ENCODE results near the gene HARS1. TPM values are rescaled to one million over a fixed set of nuclear protein-coding genes. Genes with fewer than 3 reads are reported as not detected.
"Not testable (repeated sequence)": the region's sequence is repeated elsewhere in the genome, so short reads cannot be mapped to it uniquely, and the experiment has no call there.

HARS1 gene
- total RNA-seq, 1 experiment from 2014 or later, result 76.4 TPM

GRCh38 chr5:140711794-140712193 lies 20.6 kb upstream of the HARS1 start:
- CTCF ChIA-PET, result interaction anchor here (0.6 to 1.1 kb wide), 2 partner anchors 45 to 76 kb away, joined by 3 to 6 read pairs; no protein-coding TSS in a partner anchor
- H3K27ac ChIP-seq (ENCODE audit: low read length), result no peak overlapping the region; the same call in 1 of the 2 replicates
- intact Hi-C loops (cut with micrococcal nuclease; ENCODE audit: unreplicated experiment), result loop anchor here (10.0 kb wide), 1 partner anchor 137 kb away; no protein-coding TSS in a partner anchor
- no peaks in the 10 kb centered on the region for H3K36me3 ChIP-seq (ENCODE audit: control insufficient read depth, insufficient read depth, low read length)
- ATAC-seq (no peak), DNase-seq (ENCODE audit: low read depth, low spot score) (no peak)
- no peaks in the 10 kb centered on the region for H3K27me3 ChIP-seq (ENCODE audit: control insufficient read depth, insufficient read depth, low read length)
- TF ChIP-seq, protein P1, sequence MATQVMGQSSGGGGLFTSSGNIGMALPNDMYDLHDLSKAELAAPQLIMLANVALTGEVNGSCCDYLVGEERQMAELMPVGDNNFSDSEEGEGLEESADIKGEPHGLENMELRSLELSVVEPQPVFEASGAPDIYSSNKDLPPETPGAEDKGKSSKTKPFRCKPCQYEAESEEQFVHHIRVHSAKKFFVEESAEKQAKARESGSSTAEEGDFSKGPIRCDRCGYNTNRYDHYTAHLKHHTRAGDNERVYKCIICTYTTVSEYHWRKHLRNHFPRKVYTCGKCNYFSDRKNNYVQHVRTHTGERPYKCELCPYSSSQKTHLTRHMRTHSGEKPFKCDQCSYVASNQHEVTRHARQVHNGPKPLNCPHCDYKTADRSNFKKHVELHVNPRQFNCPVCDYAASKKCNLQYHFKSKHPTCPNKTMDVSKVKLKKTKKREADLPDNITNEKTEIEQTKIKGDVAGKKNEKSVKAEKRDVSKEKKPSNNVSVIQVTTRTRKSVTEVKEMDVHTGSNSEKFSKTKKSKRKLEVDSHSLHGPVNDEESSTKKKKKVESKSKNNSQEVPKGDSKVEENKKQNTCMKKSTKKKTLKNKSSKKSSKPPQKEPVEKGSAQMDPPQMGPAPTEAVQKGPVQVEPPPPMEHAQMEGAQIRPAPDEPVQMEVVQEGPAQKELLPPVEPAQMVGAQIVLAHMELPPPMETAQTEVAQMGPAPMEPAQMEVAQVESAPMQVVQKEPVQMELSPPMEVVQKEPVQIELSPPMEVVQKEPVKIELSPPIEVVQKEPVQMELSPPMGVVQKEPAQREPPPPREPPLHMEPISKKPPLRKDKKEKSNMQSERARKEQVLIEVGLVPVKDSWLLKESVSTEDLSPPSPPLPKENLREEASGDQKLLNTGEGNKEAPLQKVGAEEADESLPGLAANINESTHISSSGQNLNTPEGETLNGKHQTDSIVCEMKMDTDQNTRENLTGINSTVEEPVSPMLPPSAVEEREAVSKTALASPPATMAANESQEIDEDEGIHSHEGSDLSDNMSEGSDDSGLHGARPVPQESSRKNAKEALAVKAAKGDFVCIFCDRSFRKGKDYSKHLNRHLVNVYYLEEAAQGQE (IDR thresholded peaks at IDR 0.05; ENCODE audit: insufficient read depth in 1 of 2, low read depth in 2 of 2, low read length in 1 of 2), result no peak
- TF ChIP-seq, protein P2, sequence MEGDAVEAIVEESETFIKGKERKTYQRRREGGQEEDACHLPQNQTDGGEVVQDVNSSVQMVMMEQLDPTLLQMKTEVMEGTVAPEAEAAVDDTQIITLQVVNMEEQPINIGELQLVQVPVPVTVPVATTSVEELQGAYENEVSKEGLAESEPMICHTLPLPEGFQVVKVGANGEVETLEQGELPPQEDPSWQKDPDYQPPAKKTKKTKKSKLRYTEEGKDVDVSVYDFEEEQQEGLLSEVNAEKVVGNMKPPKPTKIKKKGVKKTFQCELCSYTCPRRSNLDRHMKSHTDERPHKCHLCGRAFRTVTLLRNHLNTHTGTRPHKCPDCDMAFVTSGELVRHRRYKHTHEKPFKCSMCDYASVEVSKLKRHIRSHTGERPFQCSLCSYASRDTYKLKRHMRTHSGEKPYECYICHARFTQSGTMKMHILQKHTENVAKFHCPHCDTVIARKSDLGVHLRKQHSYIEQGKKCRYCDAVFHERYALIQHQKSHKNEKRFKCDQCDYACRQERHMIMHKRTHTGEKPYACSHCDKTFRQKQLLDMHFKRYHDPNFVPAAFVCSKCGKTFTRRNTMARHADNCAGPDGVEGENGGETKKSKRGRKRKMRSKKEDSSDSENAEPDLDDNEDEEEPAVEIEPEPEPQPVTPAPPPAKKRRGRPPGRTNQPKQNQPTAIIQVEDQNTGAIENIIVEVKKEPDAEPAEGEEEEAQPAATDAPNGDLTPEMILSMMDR (IDR thresholded peaks at IDR 0.05), result no peak
- no peak for TF ChIP-seq POLR2AphosphoS5 (IDR thresholded peaks at IDR 0.05; ENCODE audit: low read depth, low read length)
- no peak for TF ChIP-seq SIN3A (IDR thresholded peaks at IDR 0.05; ENCODE audit: borderline replicate concordance, insufficient read depth, low read depth, low read length)
- TF ChIP-seq TCF7L2 (IDR thresholded peaks at IDR 0.05; ENCODE audit: low read depth, low read length), result no peak
- peak overlapping the region in 1 of 2 experiments; percentile 68; a peak in 3 of 4 replicates for H3K4me3 ChIP-seq (ENCODE audit: low read depth in 2 of 2, low read length in 2 of 2)
- H3K4me1 ChIP-seq (ENCODE audit: control insufficient read depth, insufficient read depth, low read length), result no peaks in the 10 kb centered on the region
- in situ Hi-C loops (cut with HindIII; ENCODE audit: low pct_unique_long_range_greater_than_20kb, low sequenced_read_pairs), result no loop called here
- POLR2A ChIA-PET, result interaction anchor here (0.6 to 1.4 kb wide), 4 partner anchors 8 to 1637 kb away, joined by 3 to 10 read pairs (median 4); partner anchors contain the start of gene ZMAT2
- H3K9me3 ChIP-seq (ENCODE audit: control insufficient read depth, insufficient read depth, low read depth, low read length), result no peaks in the 10 kb centered on the region
- BruUV-seq (replicated peaks), result no TSS peak

DNA sequence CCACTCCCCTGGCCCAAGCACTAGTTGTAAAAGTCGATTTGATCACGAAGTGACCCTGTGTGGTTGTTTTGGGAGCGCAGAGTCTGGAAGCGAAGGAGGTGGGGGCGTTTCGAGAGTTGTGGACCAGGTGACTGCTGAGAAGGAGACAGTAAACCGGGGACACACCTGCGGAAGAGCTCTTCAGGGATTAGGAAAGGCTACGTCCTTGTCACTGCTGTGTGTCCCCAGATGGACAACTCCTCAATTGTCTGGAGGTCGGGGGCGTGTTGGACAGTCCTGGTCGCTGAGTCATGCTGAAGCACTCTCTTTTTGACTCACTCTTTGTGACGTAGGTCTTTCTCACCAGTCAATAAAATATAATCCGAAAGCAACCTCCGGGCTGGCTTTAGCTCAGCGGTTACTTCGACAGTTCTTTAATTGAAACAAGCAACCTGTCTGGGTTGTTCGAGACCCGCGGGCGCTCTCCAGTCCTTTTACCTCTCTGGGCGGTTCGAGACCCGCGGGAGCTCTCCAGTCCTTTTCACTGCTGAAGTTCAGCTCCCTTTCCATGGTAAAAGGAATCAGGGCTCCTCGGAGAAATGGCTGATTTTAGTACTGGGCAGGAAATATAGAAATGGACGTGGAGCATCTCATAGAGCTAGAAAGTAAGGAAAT lies 19.9 kb upstream of the HARS1 start:
- in situ Hi-C loops (cut with HindIII; ENCODE audit: low pct_unique_long_range_greater_than_20kb, low sequenced_read_pairs), result no loop called here
- no TSS peak for BruUV-seq (replicated peaks)
- Histone ChIP-seq H3K27ac (ENCODE audit: low read length) (peak overlapping the region; percentile 81), H3K9me3 (ENCODE audit: control insufficient read depth, insufficient read depth, low read depth, low read length) (no peaks in the 10 kb centered on the region), H3K27me3 (ENCODE audit: control insufficient read depth, insufficient read depth, low read length) (no peaks in the 10 kb centered on the region), H3K4me3 (ENCODE audit: low read depth in 2 of 2, low read length in 2 of 2) (peak overlapping the region; percentile 68 to 78), H3K4me1 (ENCODE audit: control insufficient read depth, insufficient read depth, low read length) (no peaks in the 10 kb centered on the region), H3K36me3 (ENCODE audit: control insufficient read depth, insufficient read depth, low read length) (no peaks in the 10 kb centered on the region; the same call in 1 of the 2 replicates)
- ChIA-PET POLR2A (interaction anchor here (0.9 to 1.5 kb wide), 7 partner anchors 9 to 63 kb away, joined by 3 to 10 read pairs (median 4); partner anchors contain the start of genes HARS1, HARS2, IK and NDUFA2), CTCF (interaction anchor here (0.6 to 1.1 kb wide), 6 partner anchors 8 to 336 kb away, joined by 3 to 9 read pairs (median 5); no protein-coding TSS in a partner anchor)
- DNase-seq (ENCODE audit: low read depth, low spot score) (peak; percentile 100), ATAC-seq (peak; percentile 95)
- intact Hi-C loops (cut with micrococcal nuclease; ENCODE audit: unreplicated experiment), result loop anchor here (10.0 kb wide), 1 partner anchor 136 kb away; no protein-coding TSS in a partner anchor
- TF ChIP-seq POLR2AphosphoS5 (IDR thresholded peaks at IDR 0.05; ENCODE audit: low read depth, low read length) (peak; percentile 64; the same call in 1 of the 2 replicates), TCF7L2 (IDR thresholded peaks at IDR 0.05; ENCODE audit: low read depth, low read length) (no peak), SIN3A (IDR thresholded peaks at IDR 0.05; ENCODE audit: borderline replicate concordance, insufficient read depth, low read depth, low read length) (peak; percentile 92)
- TF ChIP-seq, protein P2 (IDR thresholded peaks at IDR 0.05), result no peak
- TF ChIP-seq, protein P1 (IDR thresholded peaks at IDR 0.05; ENCODE audit: insufficient read depth in 1 of 2, low read depth in 2 of 2, low read length in 1 of 2), result peak; percentile 88 to 94

DNA sequence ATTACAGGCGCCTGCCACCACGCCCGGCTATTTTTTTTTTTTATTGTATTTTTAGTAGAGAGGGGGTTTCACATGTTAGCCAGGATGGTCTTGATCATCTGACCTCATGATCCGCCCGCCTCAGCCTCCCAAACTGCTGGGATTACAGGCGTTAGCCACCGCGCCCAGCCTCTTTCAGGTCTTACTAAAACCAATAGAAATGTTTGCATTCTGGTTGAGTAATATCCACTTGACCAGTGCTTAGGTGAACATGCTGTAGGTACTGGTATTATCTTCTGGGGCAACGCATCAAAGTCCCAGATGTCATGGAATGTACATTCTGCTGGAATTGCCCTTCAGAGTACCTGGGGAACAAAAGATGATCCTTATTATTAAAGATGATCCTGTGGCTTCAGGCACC lies 17.6 kb upstream of the HARS1 start:
- ATAC-seq; H3K9me3 ChIP-seq (ENCODE audit: control insufficient read depth, insufficient read depth, low read depth, low read length); H3K4me1 ChIP-seq (ENCODE audit: control insufficient read depth, insufficient read depth, low read length); BruUV-seq (replicated peaks); H3K27me3 ChIP-seq (ENCODE audit: control insufficient read depth, insufficient read depth, low read length); in situ Hi-C loops (cut with HindIII; ENCODE audit: low pct_unique_long_range_greater_than_20kb, low sequenced_read_pairs); intact Hi-C loops (cut with micrococcal nuclease; ENCODE audit: unreplicated experiment); H3K27ac ChIP-seq (ENCODE audit: low read length); CTCF ChIA-PET; DNase-seq (ENCODE audit: low read depth, low spot score); H3K4me3 ChIP-seq (ENCODE audit: low read depth in 2 of 2, low read length in 2 of 2): not testable (repeated sequence)
- POLR2A ChIA-PET, result interaction anchor here (0.6 kb wide), 1 partner anchor 11 kb away, joined by 6 read pairs; no protein-coding TSS in a partner anchor
- peaks cover 11% of the 10 kb centered on the region for H3K36me3 ChIP-seq (ENCODE audit: control insufficient read depth, insufficient read depth, low read length)
